ENCODE data around the gene VPS13D. TPM values are rescaled to one million over a fixed set of nuclear protein-coding genes. Genes with fewer than 3 reads are reported as not detected.

VPS13D gene
- polyA plus RNA-seq, 3 donors, result 3.6 to 20.2 (median 5.1) TPM

GRCh38 chr1:12405325-12406210 is 175.7 kb downstream of the VPS13D start:
- no peak overlapping the region for H3K9ac ChIP-seq (ENCODE audit: insufficient read depth, low read length, poor library complexity, severe bottlenecking)
- H3K4me1 Mint-ChIP-seq, result peaks cover 30% of the 10 kb centered on the region
- 60% methylated on average over 3 of the region's 9 CpGs for WGBS (ENCODE audit: insufficient coverage)

More at GRCh38 chr1:12405325-12406210, 175.7 kb downstream of the VPS13D start:
- Histone ChIP-seq H3K9me3 (replicated peaks in 1 of 2; ENCODE audit: control insufficient read depth in 1 of 2, insufficient read depth in 1 of 2, low read length in 2 of 2) (peaks cover 0 to 8% of the 10 kb centered on the region in 2 donors), H3K4me3 (replicated peaks in 1 of 3; ENCODE audit: low read depth in 2 of 3, low read length in 3 of 3) (no peak overlapping the region), H3K27me3 (ENCODE audit: control insufficient read depth in 2 of 2, insufficient read depth in 2 of 2, low read length in 2 of 2) (no peaks in the 10 kb centered on the region), H3K36me3 (replicated peaks in 1 of 2; ENCODE audit: control insufficient read depth in 1 of 2, insufficient read depth in 2 of 2, low read length in 2 of 2) (peaks cover 50 to 64% of the 10 kb centered on the region in 2 donors), H3K27ac (ENCODE audit: low read depth in 1 of 2, low read length in 2 of 2) (peak overlapping the region in 1 of 2 donors; percentile 3), H2AFZ (ENCODE audit: insufficient read depth, low read depth, low read length, poor library complexity, severe bottlenecking) (no peak overlapping the region), H3K79me2 (ENCODE audit: insufficient read depth, low read length) (no peaks in the 10 kb centered on the region), H3K4me2 (replicated peaks; ENCODE audit: extremely low read depth, low read length, poor library complexity, severe bottlenecking) (no peak overlapping the region), H3K4me1 (ENCODE audit: control insufficient read depth in 1 of 2, insufficient read depth in 2 of 2, low read length in 2 of 2) (peaks cover 24 to 32% of the 10 kb centered on the region in 2 donors), H4K20me1 (ENCODE audit: insufficient read depth, low read length) (no peaks in the 10 kb centered on the region)
- no peaks in the 10 kb centered on the region for H3K27me3 Mint-ChIP-seq (ENCODE audit: low read depth in 3 of 3)
- H3K27ac Mint-ChIP-seq, result peak overlapping the region; percentile 24 to 85 (median 68)
- H3K4me3 Mint-ChIP-seq, result no peak overlapping the region
- no peak for TF ChIP-seq CTCF (IDR thresholded peaks at IDR 0.05)
- H3K9me3 Mint-ChIP-seq, result peaks cover 5 to 12% (median 7%) of the 10 kb centered on the region in 7 donors
- H3K36me3 Mint-ChIP-seq, result peaks cover 65 to 66% of the 10 kb centered on the region in 2 donors
- intact Hi-C loops (cut with micrococcal nuclease), result no loop called here
- peak in 1 of 3 donors; percentile 17 for DNase-seq

All from CD14-positive monocyte (primary cell).